GM19372 (cell line): Measurements from ENCODE around the gene TENM4.

Experiments
- ATAC-seq: cut with Tn5 transposase; IDR thresholded peaks from one replicate; pipeline ENCODE4 v1.9.1; 2021; ENCODE audit warnings: mild to moderate bottlenecking, low read depth, moderate library complexity; ENCODE audit not compliant: unreplicated experiment

TENM4 gene

GRCh38 chr11:78666675-78667160, 774.1 kb downstream of the TENM4 start:
- ATAC-seq: no peak

- ATAC-seq: no peak
Measured at GRCh38 chr11:78664636-78665035, 776.2 kb downstream of the TENM4 start.

- no peak for ATAC-seq
Measured at GRCh38 chr11:78662811-78663210, 778.0 kb downstream of the TENM4 start.

- ATAC-seq: no peak
Measured at GRCh38 chr11:78660471-78660870, 780.4 kb downstream of the TENM4 start.

- no peak for ATAC-seq
Measured at GRCh38 chr11:78659326-78660270, 781.2 kb downstream of the TENM4 start.

GRCh38 chr11:78657968-78658839, 782.6 kb downstream of the TENM4 start:
- ATAC-seq: no peak

GRCh38 chr11:78657441-78657840, 783.4 kb downstream of the TENM4 start:
- ATAC-seq: no peak

- ATAC-seq: no peak
Measured at GRCh38 chr11:78656984-78657383, 783.8 kb downstream of the TENM4 start.

GRCh38 chr11:78656327-78656726, 784.5 kb downstream of the TENM4 start:
- ATAC-seq: no peak

GRCh38 chr11:78655561-78655960, 785.3 kb downstream of the TENM4 start:
- no peak for ATAC-seq

GRCh38 chr11:78654866-78655265, 786.0 kb downstream of the TENM4 start:
- ATAC-seq: no peak

- no peak for ATAC-seq
Measured at GRCh38 chr11:78654071-78654470, 786.8 kb downstream of the TENM4 start.

GRCh38 chr11:78653294-78653909, 787.4 kb downstream of the TENM4 start:
- no peak for ATAC-seq

- no peak for ATAC-seq
Measured at GRCh38 chr11:78652843-78653239, 788.0 kb downstream of the TENM4 start.

GRCh38 chr11:78651923-78652842, 788.6 kb downstream of the TENM4 start:
- ATAC-seq: no peak

GRCh38 chr11:78651136-78651775, 789.6 kb downstream of the TENM4 start:
- ATAC-seq: no peak

- no peak for ATAC-seq
Measured at GRCh38 chr11:78649361-78650215, 791.2 kb downstream of the TENM4 start.
